ENCODE results near the gene FYN.

Gene FYN

DNA sequence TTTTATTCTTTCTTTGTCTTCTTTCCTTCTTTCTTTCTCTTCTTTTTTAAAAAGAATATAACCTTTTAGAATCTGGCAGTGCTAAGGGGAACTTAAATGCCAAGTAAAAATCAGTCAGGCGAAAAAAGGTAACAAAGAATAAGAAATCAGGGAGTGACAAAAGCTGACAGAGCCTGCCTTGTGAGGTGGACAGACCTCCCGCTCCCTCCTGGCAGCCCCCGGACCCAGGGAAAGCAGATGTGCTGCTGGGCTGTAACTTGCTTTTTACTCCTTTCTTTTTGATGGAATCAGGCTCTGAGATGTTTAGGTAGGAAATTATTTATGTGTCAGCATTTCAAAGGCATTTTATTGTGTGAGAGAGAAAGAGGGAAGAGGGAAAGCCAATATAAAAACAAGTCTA lies 172.1 kb downstream of the FYN start:
- TF ChIP-seq, protein P1, sequence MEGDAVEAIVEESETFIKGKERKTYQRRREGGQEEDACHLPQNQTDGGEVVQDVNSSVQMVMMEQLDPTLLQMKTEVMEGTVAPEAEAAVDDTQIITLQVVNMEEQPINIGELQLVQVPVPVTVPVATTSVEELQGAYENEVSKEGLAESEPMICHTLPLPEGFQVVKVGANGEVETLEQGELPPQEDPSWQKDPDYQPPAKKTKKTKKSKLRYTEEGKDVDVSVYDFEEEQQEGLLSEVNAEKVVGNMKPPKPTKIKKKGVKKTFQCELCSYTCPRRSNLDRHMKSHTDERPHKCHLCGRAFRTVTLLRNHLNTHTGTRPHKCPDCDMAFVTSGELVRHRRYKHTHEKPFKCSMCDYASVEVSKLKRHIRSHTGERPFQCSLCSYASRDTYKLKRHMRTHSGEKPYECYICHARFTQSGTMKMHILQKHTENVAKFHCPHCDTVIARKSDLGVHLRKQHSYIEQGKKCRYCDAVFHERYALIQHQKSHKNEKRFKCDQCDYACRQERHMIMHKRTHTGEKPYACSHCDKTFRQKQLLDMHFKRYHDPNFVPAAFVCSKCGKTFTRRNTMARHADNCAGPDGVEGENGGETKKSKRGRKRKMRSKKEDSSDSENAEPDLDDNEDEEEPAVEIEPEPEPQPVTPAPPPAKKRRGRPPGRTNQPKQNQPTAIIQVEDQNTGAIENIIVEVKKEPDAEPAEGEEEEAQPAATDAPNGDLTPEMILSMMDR (IDR thresholded peaks at IDR 0.05; ENCODE audit: extremely low read depth, insufficient read depth, missing control alignments): no peak
- DNase-seq (ENCODE audit: low spot score): no peak
- in situ Hi-C loops (cut with MboI; ENCODE audit: low pct_unique_long_range_greater_than_20kb, low sequenced_read_pairs, unreplicated experiment): loop anchor here (10.0 to 25.0 kb wide), 2 partner anchors 294 to 461 kb away; no protein-coding TSS in a partner anchor

DNA sequence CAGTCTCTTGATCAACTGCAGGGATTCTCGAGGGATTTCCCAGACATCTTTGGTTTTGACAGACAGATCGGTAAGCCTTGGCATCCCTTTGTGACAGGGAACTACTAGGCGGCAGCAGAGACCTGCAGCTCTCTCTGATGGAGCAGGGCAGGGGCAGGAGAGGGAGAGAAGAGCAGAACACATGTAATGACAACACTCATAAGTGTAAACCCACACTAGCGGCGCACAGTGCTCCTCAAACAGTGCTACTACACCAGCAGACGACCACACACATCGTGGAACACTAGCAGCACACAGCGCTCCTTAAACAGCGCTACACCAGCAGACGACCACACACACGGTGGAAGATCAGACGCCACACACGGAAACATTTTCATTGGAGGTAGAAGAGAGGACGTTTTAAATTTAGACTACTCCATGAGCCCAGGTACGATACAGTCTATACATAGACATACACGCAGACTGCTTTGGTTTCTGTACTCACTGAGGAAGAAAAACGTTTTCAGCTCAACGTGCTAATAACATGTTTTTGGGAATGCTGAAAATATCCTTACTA lies 173.0 kb downstream of the FYN start:
- in situ Hi-C loops (cut with MboI; ENCODE audit: low pct_unique_long_range_greater_than_20kb, low sequenced_read_pairs, unreplicated experiment): loop anchor here (10.0 to 25.0 kb wide), 2 partner anchors 295 to 462 kb away; no protein-coding TSS in a partner anchor
- TF ChIP-seq, protein P1 (IDR thresholded peaks at IDR 0.05; ENCODE audit: extremely low read depth, insufficient read depth, missing control alignments): no peak
- DNase-seq (ENCODE audit: low spot score): no peak

DNA sequence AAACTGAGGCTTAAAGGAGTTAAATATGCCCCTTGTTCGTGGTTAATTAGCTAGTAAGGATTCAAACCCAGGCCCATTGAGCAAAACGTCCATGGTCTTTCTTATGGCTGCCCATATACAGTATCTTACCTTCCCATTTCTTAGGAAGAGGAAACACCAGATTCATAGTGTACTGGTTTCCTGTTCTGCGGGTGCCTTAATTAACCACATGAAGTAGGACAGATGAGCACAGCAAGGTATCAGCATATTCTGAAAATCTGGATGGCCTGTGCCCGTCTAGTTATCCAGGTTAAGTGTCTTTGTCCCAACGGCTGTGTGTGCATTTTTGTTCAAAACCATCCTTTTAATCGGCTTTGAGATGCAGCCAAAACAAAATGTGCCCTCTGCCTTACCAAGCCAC lies 174.1 kb downstream of the FYN start:
- in situ Hi-C loops (cut with MboI; ENCODE audit: low pct_unique_long_range_greater_than_20kb, low sequenced_read_pairs, unreplicated experiment): no loop called here
- no peak for DNase-seq (ENCODE audit: low spot score)
- TF ChIP-seq, protein P1 (IDR thresholded peaks at IDR 0.05; ENCODE audit: extremely low read depth, insufficient read depth, missing control alignments): no peak

DNA sequence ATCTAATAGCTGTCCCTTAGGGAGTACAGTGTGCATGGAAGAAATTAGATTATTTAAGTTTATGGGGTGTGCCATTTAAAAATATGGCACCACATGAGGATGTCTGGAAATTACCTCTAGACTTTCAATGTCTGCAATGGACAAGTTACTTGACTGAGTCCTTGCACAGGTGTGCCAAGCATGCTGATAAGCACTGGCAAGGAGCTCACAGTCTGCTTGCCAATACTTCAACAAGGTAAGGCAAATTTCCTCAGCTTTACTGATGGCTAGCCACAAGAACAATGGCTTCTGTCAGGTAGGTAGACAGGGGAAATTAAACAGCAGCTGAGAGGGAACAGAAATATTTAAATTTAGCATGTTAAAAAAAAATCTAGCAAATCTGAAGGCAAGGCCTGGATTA lies 176.4 kb downstream of the FYN start:
- DNase-seq (ENCODE audit: low spot score): no peak
- TF ChIP-seq, protein P1 (IDR thresholded peaks at IDR 0.05; ENCODE audit: extremely low read depth, insufficient read depth, missing control alignments): no peak
- in situ Hi-C loops (cut with MboI; ENCODE audit: low pct_unique_long_range_greater_than_20kb, low sequenced_read_pairs, unreplicated experiment): no loop called here

DNA sequence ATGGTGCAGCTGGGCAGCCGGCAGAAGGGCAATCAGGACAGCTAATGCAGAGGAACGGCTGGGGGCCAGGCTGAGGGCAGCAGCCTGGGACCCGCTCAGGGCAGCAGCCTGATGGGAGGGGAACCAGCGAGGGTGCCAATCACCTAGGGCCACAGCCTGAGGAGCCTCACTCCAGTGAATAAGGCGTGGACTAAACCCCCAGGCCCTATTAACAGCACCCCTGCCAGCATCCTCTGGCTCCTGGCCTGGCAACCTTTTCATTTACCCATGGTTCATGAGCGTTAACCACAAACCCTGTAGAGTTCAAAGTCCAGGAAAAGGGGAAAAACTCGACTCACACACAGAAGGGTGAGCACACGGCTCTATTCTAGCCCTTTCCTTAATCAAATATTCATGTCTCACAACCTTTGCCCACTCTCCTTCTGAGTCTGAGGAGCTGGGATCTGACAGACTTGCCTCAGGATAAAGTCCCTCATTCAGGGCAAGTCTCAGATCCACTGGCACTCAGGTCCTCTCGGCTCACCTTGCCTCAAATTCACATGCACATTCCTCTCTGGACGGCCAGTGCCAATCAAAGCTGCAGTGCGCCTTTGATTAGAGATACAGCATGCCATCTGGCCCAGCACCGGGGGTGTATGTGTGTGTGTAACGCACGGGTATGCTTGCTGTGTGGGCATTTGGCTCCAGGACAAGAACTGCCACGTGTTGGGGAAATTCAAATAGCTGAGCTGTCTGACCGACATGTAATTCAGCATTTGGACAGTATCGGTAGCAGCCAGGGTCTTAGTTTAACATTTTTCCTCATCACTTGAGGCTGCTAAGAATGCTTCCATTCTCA lies 180.7 kb downstream of the FYN start:
- in situ Hi-C loops (cut with MboI; ENCODE audit: low pct_unique_long_range_greater_than_20kb, low sequenced_read_pairs, unreplicated experiment): no loop called here
- TF ChIP-seq, protein P1 (IDR thresholded peaks at IDR 0.05; ENCODE audit: extremely low read depth, insufficient read depth, missing control alignments): no peak
- no peak for DNase-seq (ENCODE audit: low spot score)

DNA sequence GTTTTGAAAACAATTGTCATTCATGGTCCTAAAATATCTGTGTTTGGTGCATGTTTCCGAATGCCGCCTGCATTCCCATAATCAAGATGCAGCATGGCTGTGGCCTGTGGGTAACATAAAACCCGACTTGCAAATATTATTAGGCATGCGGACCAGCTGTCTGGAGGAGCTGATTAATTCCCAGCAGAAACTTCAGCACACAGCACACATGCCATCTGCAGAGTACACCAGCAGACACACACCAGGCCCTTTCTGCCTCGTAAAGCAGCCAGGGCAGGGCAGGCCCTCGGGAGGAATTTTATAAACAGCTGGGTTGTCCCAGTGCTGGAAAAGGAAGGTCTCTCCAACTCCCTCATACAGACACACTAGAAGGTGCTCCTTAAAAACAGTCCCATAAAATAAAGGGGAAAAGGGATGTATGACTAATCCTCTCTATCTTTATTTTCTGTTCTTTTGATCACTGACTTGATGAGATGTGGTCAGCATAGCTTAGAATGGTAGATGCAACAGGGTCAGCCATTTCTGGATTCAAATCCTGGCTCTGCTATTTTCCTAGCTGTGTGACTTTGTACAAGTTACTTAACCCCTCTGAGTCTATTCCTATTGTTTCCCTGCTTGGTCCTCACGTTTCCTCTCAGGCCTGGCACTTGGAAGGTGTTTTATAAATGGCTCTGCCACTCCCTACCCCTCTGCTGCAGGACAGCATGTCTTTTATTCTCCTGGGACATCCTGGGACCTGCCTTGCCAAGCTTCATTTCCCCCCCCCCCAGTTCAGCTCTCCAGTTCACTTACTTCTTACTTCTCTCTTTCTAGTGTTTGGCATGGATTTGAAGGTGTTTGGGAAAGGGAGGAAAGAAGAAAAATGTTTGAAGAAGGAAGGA lies 181.7 kb downstream of the FYN start:
- DNase-seq (ENCODE audit: low spot score): no peak
- TF ChIP-seq, protein P1 (IDR thresholded peaks at IDR 0.05; ENCODE audit: extremely low read depth, insufficient read depth, missing control alignments): no peak
- in situ Hi-C loops (cut with MboI; ENCODE audit: low pct_unique_long_range_greater_than_20kb, low sequenced_read_pairs, unreplicated experiment): no loop called here
